A204.1 (cell line): ENCODE data around the gene TECR.

ENCODE experiments used
- FAIRE-seq: peaks from 2 replicates; lab custom pipeline; 2012; peaks lifted over from hg19 to GRCh38; lab: Jason Lieb, UNC

Gene TECR

DNA sequence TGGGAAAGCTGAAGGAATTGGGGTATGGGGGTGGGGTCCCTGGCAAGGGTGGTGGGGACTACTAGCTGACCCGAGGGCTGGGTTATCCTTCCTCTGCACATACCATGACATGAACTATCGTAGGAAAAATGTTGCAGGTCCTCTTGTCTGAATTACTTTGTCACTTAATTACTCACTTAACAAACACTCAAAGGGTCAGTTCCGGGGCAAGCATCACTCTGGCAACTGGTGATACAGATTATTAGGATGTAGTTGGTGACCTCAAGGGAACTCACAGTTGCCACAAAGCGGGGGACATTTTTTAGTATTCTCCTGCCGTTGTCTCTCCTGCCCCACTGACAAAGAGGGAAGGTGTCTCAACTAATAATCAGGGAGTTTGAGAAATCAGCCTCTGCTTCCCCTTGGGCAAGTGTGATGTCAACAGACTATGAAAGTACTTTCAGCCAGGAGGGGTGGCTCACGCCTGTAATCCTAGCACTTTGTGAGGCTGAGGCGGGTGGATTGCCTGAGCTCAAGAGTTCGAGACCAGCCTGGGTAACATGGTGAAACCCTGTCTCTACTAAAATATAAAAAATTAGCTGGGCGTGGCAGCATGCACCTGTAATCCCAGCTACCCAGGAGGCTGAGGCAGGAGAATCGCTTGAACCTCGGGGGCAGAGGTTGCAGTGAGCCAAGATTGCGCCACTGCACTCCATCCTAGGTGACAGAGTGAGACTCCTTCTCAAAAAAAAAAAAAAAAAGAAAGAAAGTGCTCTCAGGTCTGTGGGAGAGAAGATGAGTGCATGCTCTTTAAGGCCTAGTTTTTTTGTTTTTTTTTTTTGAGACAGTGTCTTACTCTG is 21.5 kb upstream of the TECR start:
- FAIRE-seq, result no peak

DNA sequence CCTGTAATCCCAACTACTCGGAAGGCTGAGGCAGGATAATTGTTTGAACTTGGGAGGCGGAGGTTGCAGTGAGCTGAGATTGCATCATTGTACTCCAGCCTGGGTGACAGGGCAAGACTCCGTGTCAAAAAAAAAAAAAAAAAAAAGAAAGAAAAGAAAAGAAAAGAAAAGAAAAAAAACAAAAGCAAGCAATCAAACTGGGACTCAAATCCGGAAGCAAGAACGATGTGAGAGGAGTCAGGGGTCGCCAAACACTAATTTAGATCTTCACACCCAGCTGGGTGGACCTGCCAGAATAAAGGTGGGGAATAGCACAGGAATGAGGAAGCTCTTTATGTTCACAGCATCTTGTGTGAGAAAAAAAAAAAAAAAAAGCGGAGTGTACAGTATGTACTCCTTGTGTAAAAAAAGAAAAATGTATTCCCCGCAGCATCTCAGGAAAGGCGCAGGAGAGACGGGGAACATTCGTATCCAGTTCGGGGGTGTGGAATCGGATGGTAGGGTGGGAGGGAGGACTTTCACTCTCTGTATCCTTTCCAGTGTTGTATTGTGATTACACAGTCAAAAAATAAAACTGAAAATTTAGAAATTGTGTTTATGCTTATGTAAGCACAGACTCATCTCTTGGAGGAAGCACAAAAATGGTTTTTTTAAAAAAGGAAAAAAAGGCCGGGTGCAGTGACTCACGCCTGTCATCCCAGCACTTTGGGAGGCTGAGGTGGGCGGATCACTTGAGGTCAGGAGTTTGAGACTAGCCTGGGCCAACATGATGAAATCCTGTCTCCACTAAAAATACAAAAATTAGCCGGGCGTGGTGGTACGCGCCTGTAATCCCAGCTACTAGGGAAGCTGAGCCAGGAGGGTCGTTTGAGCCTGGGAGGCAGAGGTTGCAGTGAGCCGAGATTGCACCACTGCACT is 18.8 kb upstream of the TECR start:
- no peak for FAIRE-seq

DNA sequence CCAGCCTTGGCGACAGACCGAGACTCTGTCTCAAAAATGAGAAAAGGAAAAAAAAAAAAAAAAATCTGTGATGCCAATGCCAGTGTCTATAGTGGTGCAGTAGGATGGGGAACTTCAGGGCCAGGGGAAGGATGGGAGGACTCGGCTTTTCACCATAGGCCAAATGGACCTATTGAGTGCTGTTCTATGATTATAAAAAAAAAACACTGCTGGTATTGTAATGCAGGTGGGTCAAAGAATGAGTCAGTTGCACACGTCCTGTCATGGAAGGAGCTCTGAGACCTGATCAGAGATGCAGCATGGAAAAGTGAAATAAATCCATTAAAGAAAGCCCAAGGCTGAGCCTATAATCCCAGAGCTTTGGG is 18.2 kb upstream of the TECR start:
- no peak for FAIRE-seq

DNA sequence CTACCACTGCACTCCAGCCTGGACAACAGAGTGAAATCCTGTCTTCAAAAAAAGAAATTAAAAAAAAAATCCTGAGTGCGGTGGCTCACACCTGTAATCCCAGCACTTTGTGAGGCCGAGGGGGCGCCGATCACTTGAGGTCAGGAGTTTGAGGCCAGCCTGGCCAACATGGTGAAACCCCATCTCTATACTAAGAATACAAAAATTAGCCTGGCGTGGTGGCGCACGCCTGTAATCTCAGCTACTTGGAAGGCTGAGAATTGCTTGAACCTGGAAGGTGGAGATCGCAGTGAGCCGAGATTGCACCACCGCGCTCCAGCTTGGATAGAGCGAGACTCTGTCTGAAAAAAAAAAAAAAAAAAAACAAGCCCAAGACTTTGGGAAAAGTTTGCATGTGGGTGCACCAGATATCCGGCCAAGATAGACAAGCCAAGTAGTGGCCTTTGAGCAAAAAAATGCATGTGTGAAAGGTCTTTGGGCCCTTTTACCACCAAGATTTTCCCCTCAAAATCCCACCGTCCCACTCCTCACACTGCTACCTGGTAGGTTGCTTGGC is 16.9 kb upstream of the TECR start:
- no peak for FAIRE-seq

DNA sequence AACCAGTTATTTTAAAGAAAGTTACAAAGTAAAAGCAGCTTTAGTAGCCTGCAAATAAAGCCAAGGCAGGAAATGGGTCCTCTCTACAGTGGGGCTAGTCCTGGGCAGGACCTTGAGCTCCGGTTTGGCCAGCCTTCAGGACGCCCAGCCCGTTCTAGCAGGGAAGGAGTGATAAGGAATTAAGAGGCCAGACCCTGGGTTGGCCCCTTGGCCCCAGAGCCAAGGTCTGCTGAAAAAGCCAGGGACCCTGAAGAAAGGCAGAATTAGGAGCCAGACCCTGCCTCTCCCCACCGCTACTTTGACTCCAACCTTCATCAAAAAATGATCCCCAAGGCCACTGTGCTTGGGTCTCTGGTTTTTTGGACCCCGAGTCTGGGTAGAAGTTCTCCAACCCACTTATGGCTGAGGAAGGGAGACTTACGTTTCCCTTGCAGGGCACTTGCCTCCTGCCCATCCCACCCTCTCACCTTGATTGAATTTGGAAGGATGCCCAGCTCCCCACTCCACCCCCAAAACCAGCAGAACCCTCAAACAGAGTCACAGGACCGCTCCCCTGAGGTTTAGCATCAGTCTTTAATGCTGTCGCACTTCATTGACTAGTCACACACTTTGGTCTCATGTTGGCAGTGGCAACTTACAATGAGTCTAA is 15.1 kb upstream of the TECR start:
- FAIRE-seq, result no peak

DNA sequence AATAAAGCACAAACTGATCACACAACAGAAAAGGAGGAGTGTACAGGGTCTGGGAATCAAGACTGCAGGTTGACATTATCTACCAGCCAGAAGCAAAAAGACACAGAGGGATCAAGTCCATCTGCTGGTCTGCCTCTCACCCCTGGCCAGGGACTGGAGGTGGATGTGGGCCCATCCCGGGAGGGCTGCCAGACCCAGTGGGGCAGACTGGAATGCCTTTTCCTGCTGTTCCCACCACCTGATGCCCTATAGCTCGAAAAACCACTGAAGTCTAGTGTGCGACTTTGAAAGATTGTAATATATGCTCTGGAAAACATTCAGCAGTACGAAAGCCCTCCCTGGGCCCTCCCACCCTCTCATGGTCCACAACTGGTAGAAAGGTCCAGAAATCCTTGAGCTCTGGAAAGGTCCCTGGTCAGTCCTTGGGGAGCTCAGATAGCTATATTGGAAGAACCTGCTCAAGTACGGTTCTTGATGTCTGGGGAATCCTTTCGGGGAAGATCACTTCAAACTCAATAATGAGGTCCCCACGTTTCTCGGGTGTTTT is 13.8 kb upstream of the TECR start:
- FAIRE-seq, result no peak

DNA sequence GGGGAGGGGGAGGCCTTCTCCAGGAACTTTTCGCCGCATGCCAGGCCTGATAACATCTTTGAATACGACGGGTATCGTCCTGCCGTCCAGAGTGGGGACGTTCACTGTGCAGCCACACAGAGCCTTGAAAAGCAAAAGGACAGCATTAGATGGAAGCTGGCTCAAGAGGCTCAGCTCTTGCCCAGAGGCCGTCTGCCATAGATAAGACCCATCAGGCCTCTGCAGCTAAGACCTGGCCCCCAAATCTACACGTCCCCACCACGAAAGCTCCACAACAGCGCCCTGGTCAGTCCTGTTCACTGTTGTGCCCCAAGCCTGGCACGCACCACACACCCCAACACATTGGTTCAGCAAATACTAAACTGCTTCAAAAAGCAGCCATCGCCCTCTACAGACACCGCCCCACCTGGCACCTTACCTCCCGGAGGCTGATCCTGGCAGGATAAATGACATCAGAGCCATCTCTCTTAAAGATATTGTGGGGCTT is 13.3 kb upstream of the TECR start:
- FAIRE-seq, result no peak

DNA sequence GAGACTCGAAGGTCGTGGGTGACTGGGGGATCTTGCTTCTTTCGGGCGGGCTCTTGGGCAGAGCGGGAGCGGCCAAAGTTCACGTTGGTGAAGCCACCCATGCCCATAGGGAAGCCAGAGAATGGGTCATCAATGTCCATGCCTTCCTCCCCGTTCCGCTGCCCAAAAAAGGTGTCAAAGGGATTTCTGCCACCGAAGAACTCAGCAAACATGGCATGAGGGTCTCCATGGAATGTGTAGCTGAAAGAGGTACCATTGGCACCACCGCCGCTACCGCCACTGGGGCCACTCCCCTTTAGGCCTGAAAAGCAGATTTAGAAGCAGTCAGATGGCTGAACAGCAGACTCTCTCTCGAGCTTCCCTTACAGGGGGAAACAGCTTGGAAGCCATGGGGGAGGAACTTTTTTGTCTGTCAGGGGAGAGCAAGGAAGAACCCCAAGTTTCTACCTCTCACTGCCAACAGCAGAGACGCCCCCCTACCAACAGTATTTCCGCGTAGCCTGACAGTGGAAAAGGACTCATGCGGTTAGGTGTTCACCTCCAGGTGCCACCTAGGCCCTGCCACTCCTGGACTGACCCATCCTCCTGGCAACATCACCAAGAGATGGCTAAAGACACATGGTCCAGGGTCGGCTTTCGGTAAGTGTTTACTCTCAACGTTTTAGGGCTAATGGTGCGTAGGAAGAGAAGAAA is 12.5 kb upstream of the TECR start:
- no peak for FAIRE-seq

DNA sequence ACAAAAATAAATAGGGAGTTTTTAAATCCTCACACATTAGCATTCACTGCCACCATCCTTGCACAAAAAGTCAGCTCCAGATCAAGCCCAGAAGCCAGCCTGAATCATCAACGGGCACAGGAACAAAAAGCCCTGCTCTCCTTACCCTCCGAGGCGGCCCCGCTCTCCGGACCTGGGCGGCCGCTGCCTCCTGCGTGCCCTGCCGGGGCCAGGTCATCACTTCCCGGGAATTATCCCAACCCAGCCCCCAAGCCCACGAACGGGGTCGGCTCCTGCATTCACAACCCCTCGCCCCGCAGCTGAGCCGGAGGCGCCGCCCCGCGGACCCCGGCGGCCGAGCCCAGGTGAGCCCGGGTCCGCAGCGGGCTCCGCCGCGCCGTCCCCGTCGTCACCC is 12.0 kb upstream of the TECR start:
- FAIRE-seq, result no peak

DNA sequence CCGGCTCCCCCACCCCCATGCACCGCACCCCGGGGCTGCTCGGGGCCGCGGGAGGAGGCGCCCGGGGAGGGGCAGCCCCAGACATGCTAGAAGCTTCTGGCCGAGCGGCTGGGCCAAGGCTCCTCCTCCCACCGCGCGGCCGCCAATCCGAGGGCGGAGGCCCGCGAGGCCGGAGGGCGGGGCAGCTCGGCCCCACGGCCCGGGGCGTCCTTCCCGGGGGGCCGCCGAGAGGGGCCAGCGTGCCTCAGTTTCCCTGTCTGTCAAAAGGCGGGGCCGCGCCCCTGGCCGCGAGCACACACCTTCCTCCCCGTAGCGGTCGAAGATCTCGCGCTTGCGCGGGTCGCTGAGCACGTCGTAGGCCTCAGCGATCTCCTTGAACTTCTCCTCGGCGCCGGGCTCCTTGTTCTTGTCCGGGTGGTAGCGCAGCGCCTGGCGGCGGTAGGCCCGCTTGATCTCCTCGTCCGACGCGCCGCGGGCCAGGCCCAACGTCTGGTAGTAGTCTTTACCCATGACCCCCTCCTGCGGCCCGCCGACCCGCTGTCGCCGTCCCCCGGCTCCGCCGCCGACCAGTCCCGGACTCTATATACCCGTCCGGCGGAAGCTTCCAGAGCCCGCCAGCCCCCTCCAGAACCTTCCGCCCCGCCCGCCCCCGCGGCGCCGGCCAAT is 11.4 kb upstream of the TECR start, which contains the start of gene DNAJB1:
Gene DNAJB1 (minus strand): TSS at position 558 of the 666 bp plus-strand sequence. CDS start 48 bp downstream, at position 510.
- FAIRE-seq, result no peak

DNA sequence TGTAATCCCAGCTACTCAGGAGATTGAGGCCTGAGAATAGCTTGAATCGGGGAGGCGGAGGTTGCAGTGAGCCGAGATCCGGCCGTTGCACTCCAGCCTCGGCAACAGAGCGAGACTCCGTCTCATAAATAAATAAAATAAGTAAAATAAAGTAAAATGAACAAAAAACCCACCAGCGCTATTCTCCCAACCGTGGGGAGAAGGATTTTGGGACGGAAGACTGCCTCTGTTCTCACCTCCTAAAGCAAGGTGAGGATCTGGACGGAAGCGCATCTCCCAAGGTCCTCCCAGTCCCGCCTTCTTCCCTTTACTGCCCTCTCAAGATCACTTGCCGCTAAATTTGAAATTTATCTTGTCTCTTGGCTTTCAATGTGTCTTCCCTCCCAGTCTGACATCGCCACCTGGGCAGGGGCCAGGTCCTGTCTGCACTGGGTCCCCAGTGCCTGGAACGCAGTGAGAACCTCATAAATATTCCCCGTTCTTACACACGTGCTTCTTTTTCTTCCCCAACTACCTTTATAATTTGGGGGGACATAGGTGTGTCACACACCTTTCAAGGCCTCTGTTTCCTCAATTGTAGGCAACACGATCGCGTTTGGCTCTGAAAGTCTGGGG is 10.0 kb upstream of the TECR start:
- no peak for FAIRE-seq

DNA sequence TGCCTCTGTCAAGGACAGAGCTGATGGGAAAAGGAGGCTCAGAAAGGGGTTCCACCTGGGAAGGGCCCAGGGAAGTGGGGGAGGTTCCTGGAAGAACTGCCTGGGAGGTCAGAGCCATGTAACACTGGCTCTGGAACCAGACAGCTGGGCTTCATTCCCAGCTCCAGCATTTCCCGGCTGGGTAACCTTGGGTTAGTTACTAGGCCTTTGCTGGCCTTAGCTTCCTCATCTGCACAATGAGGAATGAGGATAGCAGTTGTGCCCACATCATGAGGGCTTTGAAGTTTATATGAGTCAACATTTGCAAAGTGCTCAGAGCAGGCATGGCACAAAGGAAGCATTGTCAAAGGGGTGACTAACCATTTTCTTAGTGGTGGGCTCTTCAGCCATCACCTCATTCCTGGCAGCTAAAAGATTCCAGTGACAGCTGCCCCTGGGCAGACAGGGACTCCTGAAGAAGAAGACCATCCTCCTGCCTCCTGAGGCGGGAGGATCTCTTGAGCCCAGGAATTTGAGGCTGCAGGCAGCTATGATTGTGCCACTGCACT is 9.5 kb upstream of the TECR start:
- FAIRE-seq, result no peak

DNA sequence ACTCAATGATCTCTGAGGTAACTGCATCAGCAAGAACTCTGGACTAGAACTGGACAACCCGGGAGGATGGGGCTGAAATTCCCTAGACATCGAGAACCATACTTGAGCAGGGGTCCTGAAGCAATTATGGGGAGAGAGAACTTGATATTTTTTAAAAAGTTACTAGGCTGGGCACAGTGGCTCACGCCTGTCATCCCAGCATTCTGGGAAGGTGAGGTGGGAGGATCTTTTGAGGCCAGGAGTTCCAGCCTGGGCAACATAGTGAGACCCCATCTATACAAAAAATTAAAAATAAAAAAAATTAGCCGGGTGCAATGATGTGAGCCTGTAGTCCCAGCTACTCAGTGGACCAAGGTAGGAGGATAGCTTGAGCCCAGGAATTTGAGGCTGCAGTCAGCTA is 8.9 kb upstream of the TECR start:
- FAIRE-seq, result no peak

DNA sequence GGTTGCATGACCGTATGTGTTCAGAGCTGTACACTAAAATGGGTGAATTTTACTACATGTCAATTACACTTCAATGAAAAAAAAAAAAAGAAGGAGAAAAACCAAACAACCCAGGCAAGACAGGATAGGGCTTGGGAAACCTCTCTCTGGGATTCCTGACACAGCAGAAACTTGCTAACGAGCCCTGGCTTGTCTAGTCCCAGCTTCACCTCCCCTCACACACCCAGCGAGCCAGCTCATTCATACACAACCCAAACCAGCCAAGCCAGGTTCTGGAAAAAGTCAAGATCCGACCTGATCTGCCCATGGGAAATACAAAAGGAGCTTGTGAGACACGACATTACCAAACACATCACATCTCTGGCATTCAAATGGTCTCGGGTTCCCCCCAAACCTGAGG is 3.7 kb upstream of the TECR start:
- no peak for FAIRE-seq

DNA sequence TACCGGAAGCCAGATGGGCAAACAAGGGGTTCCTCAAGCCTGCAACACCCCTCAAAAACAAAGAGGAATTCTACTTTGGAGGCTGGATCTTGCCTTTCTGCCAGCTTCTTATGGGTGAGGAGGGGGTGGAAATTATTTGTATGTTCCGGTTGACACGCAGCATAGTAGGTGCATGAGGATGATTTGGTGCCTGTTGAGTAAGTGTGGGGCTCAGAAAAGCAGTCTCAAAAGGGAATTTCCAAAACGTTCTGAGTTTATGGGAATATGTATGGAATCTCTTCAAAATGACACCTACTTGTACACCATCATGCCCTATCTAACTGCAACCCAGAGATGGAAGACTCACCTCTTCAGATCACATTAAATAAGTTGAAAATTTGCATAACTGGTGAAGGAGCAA is 3.0 kb upstream of the TECR start:
- FAIRE-seq, result no peak

DNA sequence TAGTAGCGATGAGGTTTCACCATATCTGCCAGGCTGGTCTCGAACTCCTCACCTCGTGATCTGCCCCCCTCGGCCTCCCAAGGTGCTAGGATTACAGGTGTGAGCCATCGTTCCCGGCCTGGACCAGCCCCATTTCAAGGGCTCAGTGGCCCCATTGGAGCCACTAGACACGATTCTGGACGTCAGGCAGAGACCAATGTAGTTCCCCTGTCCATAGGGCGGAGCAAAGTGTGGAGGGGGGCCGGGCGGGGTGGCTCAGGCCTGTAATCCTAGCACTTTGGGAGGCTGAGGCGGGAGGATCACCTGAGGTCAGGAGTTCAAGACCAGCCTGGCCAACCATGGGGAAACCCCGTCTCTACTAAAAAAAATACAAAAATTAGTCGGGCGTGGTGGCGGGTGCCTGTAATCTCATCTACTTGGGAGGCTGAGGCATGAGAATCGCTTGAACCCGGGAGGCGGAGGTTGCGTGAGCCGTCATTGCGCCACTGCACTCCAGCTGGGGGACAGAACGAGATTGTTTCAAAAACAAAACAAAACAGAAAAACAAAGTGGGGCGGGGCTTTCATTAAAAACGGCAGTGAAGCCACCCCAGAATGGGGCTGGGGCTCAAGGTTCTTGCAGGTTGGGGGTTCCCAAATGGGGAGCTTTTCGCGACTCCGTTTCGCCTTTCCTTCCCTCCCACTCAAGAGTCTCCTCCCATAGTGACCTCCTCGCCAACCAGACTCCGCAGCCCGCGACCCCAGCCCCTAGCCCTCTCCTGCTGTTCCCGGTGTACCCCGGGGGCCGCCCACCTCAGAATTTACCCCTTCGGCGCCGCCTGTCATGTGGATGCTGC is 758 bp upstream of the TECR start:
- FAIRE-seq, result no peak

DNA sequence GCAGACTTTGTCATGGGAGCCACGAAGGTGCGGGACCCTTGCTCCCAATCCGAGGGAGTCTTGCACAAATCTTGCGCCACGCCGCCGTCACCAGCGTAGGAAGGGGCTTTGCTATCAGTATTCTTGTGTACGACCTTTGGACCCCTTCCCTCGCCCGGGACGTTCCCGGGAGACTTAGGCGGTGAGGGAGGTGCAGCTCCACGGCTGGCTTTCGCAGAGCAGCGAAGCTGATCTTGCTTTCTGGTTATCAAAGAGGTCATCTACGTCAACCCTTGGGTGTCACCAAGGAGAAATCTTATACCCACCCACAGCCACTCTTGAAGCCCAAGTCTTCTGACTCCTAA is 583 bp downstream of the TECR start:
- FAIRE-seq, result no peak

DNA sequence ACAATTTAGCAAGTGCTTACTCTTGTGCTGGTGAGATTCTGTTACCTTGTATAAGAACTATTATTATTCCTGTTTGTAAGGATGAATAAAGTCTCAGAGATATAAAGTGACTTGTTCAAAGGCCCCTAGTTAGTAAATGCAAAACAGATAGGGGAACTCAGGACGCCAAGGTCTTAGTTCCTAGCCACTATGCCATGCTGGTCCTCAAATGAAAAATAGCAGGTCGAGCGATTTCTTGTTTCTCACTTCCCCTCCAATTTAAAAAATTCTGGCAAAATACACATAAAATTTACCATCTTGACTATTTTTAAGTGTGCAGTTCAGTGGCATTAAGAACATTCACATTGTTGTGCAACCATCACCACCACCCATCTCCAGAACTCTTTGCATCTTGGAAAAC is 1.1 kb downstream of the TECR start:
- no peak for FAIRE-seq

DNA sequence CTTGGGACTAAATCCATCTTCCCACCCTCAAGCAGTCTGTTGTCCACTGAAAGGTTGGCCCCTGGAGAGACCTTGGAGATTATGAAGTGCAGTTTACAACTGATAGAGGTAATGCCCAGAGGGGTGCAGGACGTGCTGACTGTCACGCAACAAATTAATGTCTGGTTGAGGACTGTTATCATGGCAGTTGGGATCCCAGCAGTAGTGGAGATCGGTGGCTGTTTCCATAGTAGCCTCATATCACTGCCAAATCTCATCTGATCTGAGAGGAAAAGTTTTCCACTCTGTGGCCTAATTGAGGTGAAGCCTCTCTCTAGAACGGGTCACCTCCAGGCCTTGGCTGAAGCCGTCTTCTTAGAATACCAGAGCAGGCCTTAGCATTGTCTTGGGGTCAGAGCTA is 4.1 kb downstream of the TECR start:
- no peak for FAIRE-seq
